Hepatic stellate cell (primary cell): Measurements from ENCODE around the gene NEDD4L.
A peak's percentile ranks its signal among the peaks of the same experiment; 100 is the strongest.

Experiments
- DNase-seq: peaks from one replicate; pipeline ENCODE4 v3.0.0; 2011; ENCODE audit warnings: low spot score

Gene NEDD4L

GRCh38 chr18:58095222-58095621, 51.2 kb downstream of the NEDD4L start:
- DNase-seq: no peak

- no peak for DNase-seq
Measured at GRCh38 chr18:58095655-58096054, 51.6 kb downstream of the NEDD4L start.

- no peak for DNase-seq
Measured at GRCh38 chr18:58096658-58097057, 52.6 kb downstream of the NEDD4L start.

- DNase-seq: no peak
Measured at GRCh38 chr18:58097121-58097906, 53.3 kb downstream of the NEDD4L start.

GRCh38 chr18:58097907-58098166, 53.8 kb downstream of the NEDD4L start:
- DNase-seq: no peak

GRCh38 chr18:58098706-58099105, 54.7 kb downstream of the NEDD4L start:
- no peak for DNase-seq

GRCh38 chr18:58100154-58100553, 56.1 kb downstream of the NEDD4L start:
- DNase-seq: no peak

- no peak for DNase-seq
Measured at GRCh38 chr18:58101291-58101794, 57.3 kb downstream of the NEDD4L start.

- DNase-seq: no peak
Measured at GRCh38 chr18:58102018-58102417, 58.0 kb downstream of the NEDD4L start.

GRCh38 chr18:58102875-58103274, 58.8 kb downstream of the NEDD4L start:
- no peak for DNase-seq

- no peak for DNase-seq
Measured at GRCh38 chr18:58103339-58103985, 59.4 kb downstream of the NEDD4L start.

- DNase-seq: no peak
Measured at GRCh38 chr18:58104096-58104495, 60.1 kb downstream of the NEDD4L start.

GRCh38 chr18:58105206-58105887, 61.3 kb downstream of the NEDD4L start:
- peak; percentile 25 for DNase-seq

- DNase-seq: no peak
Measured at GRCh38 chr18:58105888-58106260, 61.8 kb downstream of the NEDD4L start.

- DNase-seq: no peak
Measured at GRCh38 chr18:58106289-58107070, 62.5 kb downstream of the NEDD4L start.

- no peak for DNase-seq
Measured at GRCh38 chr18:58109256-58109655, 65.2 kb downstream of the NEDD4L start.

GRCh38 chr18:58110398-58110797, 66.4 kb downstream of the NEDD4L start:
- no peak for DNase-seq

GRCh38 chr18:58112174-58112573, 68.1 kb downstream of the NEDD4L start:
- no peak for DNase-seq

- DNase-seq: no peak
Measured at GRCh38 chr18:58113337-58113736, 69.3 kb downstream of the NEDD4L start.

- DNase-seq: no peak
Measured at GRCh38 chr18:58114766-58115165, 70.7 kb downstream of the NEDD4L start.

- no peak for DNase-seq
Measured at GRCh38 chr18:58116818-58117217, 72.8 kb downstream of the NEDD4L start.

GRCh38 chr18:58117786-58118403, 73.9 kb downstream of the NEDD4L start:
- DNase-seq: peak; percentile 83
